Measurements from ENCODE around the gene MYH7. TPM values are rescaled to one million over a fixed set of nuclear protein-coding genes. Genes with fewer than 3 reads are reported as not detected.

The MYH7 gene
- polyA plus RNA-seq, 1 experiment: not detected

- ChIA-PET POLR2A (no interaction called here), CTCF (no interaction called here)
- Histone ChIP-seq H3K27me3 (ENCODE audit: control insufficient read depth, insufficient read depth, low read length) (peaks cover 25% of the 10 kb centered on the region), H3K4me3 (ENCODE audit: low read depth, low read length) (no peak overlapping the region), H3K9me3 (ENCODE audit: control insufficient read depth, insufficient read depth, low read length) (no peaks in the 10 kb centered on the region), H3K27ac (ENCODE audit: low read depth, low read length) (no peak overlapping the region)
- TF ChIP-seq CTCF (IDR thresholded peaks at IDR 0.05; ENCODE audit: low read depth, low read length): no peak
- DNase-seq (ENCODE audit: low read depth, low spot score): no peak
These were observed 5.6 kb upstream of the MYH7 start for GRCh38 chr14:23441076-23441475.

GRCh38 chr14:23439107-23439835, 3.8 kb upstream of the MYH7 start:
- Histone ChIP-seq H3K9me3 (ENCODE audit: control insufficient read depth, insufficient read depth, low read length) (no peaks in the 10 kb centered on the region), H3K4me3 (ENCODE audit: low read depth, low read length) (no peak overlapping the region), H3K27ac (ENCODE audit: low read depth, low read length) (no peak overlapping the region), H3K27me3 (ENCODE audit: control insufficient read depth, insufficient read depth, low read length) (peaks cover 29% of the 10 kb centered on the region)
- no peak for DNase-seq (ENCODE audit: low read depth, low spot score)
- ChIA-PET POLR2A (no interaction called here), CTCF (no interaction called here)
- TF ChIP-seq CTCF (IDR thresholded peaks at IDR 0.05; ENCODE audit: low read depth, low read length): no peak

GRCh38 chr14:23438101-23438971, 2.9 kb upstream of the MYH7 start:
- ChIA-PET CTCF (no interaction called here), POLR2A (no interaction called here)
- H3K27ac ChIP-seq (ENCODE audit: low read depth, low read length): no peak overlapping the region
- H3K9me3 ChIP-seq (ENCODE audit: control insufficient read depth, insufficient read depth, low read length): no peaks in the 10 kb centered on the region
- no peak for TF ChIP-seq CTCF (IDR thresholded peaks at IDR 0.05; ENCODE audit: low read depth, low read length)
- H3K4me3 ChIP-seq (ENCODE audit: low read depth, low read length): no peak overlapping the region
- peaks cover 32% of the 10 kb centered on the region for H3K27me3 ChIP-seq (ENCODE audit: control insufficient read depth, insufficient read depth, low read length)
- no peak for DNase-seq (ENCODE audit: low read depth, low spot score)

- ChIA-PET CTCF (no interaction called here), POLR2A (no interaction called here)
- TF ChIP-seq CTCF (IDR thresholded peaks at IDR 0.05; ENCODE audit: low read depth, low read length): no peak
These were observed 2.0 kb upstream of the MYH7 start for GRCh38 chr14:23437133-23438100.

More at GRCh38 chr14:23437133-23438100, 2.0 kb upstream of the MYH7 start:
- no peaks in the 10 kb centered on the region for H3K9me3 ChIP-seq (ENCODE audit: control insufficient read depth, insufficient read depth, low read length)
- H3K27me3 ChIP-seq (ENCODE audit: control insufficient read depth, insufficient read depth, low read length): peaks cover 31% of the 10 kb centered on the region
- no peak for DNase-seq (ENCODE audit: low read depth, low spot score)
- no peak overlapping the region for H3K4me3 ChIP-seq (ENCODE audit: low read depth, low read length)
- no peak overlapping the region for H3K27ac ChIP-seq (ENCODE audit: low read depth, low read length)

Measured in AG04450 (cell line).